ENCODE measurements around the gene TSPAN17.

DNA sequence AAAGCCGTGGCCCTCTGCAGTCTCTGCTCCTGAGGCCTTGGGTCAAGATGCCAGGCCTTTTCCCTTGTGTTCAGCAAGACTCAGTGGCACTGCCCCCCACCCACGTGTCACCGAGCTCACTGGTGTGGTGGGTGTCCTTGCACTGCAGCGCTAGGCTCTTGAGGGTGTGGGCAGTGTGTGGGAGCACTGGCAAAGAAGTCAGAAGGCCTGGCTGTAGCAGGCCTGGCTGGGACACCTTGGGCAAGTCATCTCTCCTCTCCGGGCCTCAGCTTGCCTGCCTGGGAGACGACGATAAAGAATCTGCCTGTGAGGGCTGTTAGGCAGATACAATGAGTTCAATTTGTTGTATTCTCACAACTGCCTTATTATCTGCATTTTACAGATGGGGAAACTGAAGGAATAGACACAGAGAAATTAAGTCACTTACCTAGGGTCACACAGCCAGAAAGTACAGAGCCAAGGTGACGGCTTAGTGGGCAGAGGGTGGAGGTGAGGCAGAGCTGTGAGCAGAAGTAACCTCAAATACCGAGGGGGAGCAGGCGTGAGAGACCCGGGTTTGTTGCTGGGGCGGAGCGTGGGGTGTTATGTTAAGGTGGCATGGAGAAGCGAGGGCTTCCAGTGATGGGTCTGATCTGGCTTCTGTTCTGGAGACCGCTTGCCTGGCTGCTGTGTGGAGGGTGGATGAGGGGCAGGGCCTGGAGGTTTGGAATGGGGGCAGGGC, 1.4 kb downstream of the TSPAN17 start:
- TF ChIP-seq TAF1 (IDR thresholded peaks at IDR 0.05; ENCODE audit: borderline replicate concordance, insufficient read depth, low read length): no peak
- no peak for TF ChIP-seq FOXP2 (optimal IDR thresholded peaks at IDR 0.05; ENCODE audit: borderline replicate concordance, extremely low read depth, extremely low read length, insufficient read depth)
- TF ChIP-seq POLR2AphosphoS5 (IDR thresholded peaks at IDR 0.05; ENCODE audit: low read depth, low read length): no peak
- TF ChIP-seq, protein P1, sequence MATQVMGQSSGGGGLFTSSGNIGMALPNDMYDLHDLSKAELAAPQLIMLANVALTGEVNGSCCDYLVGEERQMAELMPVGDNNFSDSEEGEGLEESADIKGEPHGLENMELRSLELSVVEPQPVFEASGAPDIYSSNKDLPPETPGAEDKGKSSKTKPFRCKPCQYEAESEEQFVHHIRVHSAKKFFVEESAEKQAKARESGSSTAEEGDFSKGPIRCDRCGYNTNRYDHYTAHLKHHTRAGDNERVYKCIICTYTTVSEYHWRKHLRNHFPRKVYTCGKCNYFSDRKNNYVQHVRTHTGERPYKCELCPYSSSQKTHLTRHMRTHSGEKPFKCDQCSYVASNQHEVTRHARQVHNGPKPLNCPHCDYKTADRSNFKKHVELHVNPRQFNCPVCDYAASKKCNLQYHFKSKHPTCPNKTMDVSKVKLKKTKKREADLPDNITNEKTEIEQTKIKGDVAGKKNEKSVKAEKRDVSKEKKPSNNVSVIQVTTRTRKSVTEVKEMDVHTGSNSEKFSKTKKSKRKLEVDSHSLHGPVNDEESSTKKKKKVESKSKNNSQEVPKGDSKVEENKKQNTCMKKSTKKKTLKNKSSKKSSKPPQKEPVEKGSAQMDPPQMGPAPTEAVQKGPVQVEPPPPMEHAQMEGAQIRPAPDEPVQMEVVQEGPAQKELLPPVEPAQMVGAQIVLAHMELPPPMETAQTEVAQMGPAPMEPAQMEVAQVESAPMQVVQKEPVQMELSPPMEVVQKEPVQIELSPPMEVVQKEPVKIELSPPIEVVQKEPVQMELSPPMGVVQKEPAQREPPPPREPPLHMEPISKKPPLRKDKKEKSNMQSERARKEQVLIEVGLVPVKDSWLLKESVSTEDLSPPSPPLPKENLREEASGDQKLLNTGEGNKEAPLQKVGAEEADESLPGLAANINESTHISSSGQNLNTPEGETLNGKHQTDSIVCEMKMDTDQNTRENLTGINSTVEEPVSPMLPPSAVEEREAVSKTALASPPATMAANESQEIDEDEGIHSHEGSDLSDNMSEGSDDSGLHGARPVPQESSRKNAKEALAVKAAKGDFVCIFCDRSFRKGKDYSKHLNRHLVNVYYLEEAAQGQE (IDR thresholded peaks at IDR 0.05; ENCODE audit: insufficient read depth in 1 of 2, low read depth in 2 of 2, low read length in 2 of 2): no peak

Measured in PFSK-1 (cell line).